CD1c-positive myeloid dendritic cell (primary cell): ENCODE measurements around the gene POMT2.

ENCODE experiments used
- DNase-seq: peaks from one replicate; pipeline ENCODE4 v3.0.0-alpha.2; 2016; ENCODE audit errors: extremely low spot score

POMT2 gene

DNA sequence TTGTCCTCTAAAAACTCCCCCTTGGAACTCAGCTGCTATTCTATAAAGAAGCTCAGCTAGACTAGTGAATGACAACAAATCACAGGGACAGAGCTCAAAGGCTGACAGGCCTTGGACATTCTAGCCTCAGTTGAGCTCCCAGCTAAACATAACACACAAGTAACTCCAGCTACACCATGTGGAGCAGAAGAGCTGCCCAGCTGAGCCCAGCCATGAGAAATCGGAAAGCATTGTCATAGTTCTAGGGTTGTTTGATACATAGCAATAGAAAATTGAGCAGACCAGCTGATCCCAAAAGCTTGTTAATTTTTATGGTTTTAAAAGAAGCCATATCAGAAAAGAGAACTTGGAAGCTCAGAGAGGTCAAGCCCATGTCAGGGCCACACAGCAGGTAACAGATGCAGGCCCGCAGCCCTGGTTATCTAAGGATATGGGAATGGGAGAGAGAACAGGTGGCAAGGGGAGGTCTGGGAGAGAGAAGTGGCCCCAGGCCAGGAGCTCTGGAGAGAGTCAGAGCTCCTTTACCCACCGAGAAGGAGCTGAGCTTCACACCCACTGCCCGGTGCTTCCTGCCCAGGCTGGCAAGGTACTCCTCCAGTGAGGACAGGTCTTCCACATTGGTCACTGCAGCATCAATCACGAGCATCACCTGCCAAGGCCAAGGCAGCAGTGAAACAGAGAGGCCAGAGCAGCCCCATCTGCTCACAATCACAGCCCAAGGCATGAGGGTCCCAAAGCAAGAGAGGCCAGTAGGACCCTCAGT is 52.6 kb downstream of the POMT2 start:
- DNase-seq: no peak

DNA sequence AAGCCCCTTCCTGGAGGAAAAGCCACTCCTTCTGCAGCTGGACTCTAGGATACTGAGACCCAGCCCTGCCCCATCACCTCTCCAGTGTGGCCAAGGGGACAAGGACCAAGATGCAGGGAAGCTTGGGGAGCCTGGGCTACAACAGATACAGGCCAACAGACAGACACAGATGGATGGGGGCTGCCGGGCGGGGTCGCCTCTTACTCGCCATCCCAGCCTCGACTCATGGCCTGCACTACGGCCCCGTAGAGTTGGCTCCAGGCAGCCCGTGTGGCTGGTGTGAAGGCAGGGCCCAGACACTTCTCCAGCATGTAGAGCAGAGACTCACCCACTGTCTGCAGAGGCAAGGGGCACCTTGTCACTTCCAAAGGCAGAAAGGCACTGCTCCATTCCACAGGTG is 54.3 kb downstream of the POMT2 start:
- no peak for DNase-seq

DNA sequence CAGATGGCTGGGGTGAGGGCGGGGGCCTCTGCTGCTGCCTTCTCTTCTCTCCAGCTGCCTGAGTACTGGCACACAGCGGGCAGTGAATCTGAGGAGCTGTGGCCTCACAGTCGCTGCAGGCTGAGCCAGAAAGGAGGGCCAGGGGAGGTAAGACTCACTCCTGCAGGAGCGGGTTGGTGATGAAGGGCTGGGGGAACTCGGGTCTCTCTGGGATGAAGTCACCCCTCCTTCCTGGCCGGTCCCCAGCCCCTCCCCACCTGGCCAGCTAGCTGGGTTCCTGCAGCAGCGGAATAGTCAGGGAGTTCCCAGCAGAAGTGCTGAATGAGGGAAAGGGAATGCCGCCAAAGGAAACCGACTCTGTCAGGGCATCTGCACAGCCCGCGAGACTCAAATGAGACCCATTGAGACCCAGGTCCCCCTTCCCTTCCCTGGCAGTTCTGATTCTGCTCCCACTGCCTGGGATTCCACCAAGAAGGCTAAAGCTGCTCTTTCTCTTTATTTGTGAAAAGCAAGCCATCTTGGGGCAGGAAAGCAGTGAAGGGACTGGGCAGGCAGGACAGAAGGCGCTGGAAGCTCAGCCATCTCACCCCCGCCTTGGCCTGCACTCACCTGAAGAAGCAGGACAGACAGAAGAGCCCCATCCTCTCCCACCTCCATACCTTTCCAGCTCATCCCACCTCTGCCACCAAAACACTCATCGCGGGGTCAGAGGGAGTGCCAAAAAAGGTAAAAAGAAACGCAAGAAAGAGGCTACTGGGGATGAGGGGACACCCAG is 54.9 kb downstream of the POMT2 start:
- DNase-seq: no peak

DNA sequence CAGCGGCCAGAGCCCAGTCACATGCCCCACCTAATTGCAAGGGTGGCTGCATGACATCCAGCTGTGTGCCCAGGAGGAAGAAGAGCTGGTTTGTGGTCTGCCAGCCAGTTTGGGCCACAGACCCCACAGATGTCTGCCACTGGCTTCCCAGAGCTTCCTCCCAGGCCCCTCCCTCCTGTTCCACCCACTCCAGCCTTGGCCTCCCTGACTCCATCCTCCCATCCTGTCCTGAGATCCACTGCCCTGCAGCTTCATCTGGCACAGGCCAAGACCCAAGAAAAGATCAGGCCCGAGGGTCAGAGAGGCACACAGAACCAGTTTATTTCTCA is 55.5 kb downstream of the POMT2 start:
- DNase-seq: no peak

DNA sequence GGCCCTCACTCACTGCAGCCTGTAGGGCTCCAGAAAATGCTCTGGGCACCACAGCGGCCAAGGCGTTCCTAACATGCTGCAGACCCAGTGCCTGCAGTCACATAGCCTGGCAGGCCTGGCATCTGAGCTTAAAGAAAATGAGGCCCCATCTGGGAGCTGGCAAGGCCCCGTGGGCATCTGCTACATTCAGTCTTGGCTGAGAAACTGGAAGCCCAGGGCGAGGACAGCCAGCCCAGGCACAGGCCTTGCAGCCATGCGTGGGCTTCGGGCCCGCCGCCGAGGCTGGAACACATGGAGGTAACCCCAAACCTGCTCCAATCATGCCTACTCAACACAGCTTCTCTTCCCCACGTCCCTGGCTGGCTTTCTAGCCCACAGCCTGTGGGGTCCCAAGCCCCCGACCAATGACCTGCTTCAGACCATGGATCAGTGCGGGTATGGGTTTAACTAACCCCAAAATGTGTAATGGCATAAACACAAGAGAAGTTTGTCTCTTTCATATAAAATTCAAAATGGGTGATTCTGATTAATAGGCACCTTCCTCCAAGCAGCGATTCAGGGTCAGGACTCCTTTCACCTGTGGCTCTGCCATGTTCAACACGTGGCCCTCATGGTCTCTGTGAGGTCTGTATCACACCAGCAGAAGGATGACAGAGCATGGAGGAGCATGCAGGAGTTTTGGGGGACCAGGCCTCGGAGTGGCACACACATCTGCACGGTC is 56.1 kb downstream of the POMT2 start:
- DNase-seq: no peak

DNA sequence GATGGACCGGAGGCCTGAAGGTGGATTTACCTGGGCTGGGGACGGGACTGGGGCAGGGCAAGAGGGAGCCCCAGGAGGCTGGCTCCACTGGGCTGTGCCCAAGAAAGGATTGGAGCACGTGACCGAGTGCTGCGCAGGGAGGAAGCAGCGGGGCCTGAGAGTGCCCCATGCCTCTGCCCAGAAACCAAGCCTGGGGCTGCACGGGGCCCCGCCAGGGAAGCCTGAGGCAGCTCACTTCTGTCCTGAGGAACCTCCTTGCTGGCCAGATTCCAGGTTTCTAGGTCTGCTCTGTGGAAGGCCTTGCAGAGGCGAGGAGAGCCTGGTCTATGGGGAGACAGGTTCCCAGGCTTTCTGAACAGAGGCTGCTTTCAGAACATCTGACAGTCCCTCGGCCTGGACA is 60.1 kb downstream of the POMT2 start:
- DNase-seq: no peak

DNA sequence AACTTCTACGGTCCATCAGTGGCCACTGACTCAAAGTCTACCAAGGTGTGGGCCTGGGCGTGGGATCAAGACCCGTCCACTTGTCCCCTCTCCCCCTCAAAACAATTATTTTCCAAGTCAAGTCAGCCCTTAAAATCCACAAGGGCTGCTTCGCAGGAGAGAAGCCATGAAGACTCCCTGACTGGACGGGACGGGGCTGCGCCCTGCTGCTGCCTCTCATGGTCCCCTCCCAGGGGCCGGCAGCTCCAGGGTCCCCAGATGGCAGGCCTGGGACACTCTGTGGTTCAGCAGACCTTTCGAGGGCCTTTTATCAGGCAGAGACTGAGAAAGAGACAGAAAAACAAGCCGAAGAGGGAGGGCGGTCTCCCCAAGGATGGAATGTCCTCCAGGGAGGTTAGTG is 60.5 kb downstream of the POMT2 start:
- DNase-seq: no peak

DNA sequence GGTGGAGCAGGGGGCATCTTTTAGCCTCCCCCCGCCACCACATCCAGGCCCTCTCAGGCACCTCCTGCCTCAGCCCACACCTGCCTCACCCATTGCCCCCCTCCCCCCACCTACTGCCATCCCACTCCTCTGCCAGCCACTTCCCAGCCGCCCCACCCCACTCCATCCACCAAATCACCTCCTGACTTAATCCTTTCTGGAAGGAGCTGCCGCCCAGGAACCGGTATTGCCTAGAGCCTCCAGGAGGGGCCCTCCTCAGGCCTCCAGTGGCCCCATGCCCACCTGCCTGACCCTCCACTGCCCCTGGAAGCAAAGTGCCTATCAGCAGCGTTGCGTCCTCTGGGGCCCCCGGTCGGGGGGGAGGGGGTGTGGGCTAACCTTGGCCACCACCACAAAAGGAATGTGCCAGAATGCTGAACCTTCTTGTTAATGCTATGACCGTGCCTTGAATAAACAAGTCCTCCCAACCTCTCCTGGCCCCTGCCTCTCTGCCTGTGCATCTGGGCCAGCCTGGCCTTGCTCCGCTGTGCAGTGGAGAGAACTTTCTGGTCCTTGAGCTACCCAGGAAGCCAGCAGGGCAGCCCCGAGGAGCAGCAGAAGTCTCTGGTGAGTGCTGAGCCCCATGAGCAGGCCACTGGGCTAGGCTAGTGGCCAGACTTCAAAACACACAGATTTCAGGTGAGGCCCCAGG is 61.5 kb downstream of the POMT2 start:
- DNase-seq: no peak

DNA sequence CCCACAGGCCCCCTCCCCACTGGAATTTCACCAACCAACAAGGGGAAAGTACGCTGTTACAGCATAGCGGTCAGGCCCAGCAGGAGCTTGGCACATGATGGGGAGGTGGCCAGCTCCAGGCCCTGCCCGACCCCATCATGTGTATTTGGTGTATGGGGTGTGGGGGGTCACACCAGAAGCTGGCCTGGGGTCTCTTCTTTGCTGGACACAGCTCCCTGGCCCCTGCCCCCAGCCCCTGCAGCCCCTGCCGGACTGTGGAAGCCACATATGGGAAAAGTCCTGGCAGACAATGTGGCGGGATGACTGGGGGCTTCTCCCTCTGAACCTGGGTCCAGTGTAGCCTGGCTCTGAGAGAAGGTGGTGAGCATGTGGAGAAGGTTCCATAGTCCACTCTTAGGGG is 62.1 kb downstream of the POMT2 start:
- no peak for DNase-seq

DNA sequence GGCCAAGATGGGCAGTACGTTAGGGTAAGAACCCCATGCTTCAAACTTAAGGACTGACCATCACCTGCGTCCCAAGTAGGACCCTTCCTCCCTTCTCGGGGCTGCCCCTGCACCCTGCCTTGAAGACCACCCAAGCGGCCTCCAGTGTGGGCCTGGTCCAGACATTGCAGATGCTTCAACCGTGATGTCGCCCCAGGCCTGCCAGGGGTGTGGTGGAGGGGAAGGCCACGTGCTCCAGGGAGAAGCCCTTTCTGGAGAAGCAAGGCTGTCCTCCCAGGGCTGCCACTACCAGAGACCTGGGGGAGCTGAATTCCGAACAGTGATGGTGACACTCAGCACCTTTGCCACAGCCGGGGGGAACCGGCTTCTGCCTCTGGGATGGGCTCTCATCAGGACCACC is 63.0 kb downstream of the POMT2 start:
- no peak for DNase-seq

DNA sequence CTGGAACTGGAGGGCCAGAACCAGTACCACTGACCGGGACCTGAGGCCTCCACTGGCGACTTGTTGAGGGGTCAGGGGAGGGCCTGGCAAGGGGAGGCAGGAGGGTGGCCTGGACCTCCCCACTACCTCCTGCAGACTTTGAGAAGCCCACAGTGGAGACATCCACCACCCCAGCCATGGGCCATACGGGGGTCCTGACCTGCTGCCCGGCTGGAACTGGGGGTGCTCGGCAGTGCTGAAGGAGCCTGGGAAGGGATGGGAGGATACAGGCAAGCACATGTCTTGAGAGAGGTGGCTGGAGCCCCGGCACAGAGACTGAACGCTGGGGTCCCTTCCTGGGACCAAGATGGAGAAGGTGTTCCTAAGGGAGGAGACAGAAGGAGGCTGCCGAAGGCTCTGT is 64.0 kb downstream of the POMT2 start:
- DNase-seq: no peak

DNA sequence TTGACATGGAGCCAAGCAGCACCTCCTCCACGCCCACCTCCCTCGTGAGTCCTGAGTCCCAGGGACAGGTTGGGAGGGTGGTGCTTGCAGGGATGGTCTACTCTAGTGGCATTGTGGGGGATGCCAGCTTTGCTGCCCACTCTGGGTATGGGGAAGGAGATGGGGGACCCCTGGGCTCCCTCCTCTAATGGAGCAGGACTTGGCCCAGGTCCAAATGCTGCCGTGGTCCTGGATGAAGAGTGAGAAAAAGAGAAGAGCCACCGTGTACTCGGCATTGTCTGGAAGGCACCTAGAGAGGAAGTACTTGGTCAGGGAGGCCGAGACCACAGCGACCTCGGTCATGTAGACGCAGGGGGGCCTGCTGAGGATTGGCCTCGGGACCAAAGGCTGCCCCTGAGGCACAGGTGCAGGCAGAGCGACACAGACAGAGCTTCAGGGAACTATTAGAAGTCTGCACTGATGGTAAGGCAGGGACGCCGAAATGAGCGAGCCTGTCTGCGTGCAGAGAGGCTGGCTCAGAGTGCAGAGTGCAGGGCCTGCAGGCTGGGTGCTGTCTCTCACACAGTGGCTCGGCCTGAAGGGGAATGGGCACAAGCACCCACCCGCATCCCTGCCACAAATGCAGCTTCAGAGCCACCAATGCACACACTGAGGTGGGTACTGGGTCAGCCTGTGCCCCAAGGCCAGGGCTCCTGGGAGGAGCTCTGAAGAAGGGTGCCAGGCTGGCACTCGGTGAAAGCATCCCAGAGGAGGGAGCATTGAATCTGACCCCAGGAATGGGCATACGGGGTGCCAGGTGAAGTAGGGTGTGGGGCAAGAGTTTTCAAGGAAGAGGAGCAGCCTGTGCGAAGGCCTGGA is 67.1 kb downstream of the POMT2 start:
- DNase-seq: no peak

DNA sequence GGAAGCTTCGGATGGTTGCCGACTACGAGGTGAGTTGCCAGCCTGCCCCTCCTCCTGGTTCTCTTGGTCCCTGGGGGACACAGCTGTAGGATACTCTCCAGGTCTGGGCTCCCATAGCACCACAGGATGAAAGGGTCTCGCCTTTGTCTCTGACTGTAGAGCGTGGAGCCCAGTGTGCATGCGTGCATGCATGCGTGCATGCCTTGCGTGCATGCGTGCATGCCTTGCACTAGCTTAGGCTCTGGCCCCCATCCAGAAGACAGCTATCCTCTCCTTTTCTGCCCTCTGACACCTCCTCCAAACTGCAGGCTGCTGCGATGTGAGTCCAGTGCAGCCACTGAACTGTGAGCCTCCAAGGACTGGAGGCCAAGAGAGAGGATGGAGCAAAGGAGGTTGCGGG is 68.8 kb downstream of the POMT2 start:
- no peak for DNase-seq

DNA sequence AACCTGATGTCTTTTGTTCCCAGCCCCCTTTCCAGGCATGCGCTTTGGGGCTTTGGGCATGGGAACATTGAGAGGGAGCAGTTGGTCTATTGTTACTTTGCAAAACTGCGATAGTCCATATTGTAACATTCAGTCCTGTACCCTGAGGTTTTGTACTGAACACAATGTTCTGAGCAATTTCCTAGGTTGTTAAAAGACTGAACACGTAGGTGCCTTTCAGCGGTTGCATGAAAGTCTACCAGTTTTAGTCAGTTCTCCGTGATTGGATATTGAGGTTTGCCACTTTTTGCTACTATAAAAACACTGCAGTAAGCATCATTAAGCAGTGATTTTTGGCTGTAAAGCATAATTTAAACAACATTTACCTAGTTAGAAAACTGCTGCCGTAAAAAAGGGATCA is 69.8 kb downstream of the POMT2 start:
- no peak for DNase-seq

DNA sequence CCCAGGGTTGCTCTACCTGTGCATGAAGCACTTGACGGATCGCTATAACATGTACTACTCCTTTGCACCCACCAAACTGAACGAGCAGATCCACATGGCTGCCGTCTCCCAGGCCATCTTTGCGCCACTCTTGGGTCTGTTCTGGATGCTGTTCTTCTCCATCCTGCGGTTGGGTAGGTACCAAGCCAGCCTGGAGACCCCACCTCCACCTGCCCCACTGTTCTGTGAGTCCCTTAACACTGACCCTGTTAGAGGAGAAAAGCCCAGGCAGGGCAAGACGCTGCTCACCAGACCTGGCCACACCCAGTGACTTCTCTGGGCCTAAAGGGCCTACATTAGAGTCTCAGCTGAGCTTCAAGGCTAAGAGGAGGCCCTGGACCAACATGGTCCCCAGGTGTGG is 71.4 kb downstream of the POMT2 start:
- DNase-seq: no peak

DNA sequence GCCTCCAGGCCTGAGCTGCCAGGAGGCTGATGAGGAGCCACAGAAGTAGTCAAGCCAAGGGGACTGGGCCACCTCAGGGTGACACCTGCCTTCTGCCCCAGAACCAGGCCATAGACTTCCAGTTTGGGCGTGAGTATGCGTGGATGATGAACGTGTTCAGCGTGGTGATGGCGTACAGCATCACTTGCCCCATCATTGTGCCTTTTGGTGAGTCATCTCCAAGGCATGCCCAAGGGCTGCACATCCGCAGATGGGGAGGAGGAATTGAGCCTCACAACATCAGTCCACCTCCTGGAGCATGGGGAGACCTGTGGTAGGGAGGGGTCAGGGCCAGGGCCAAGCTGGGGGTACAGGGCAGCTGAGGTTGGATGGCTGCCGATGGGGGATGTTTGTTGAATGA is 72.0 kb downstream of the POMT2 start:
- no peak for DNase-seq

DNA sequence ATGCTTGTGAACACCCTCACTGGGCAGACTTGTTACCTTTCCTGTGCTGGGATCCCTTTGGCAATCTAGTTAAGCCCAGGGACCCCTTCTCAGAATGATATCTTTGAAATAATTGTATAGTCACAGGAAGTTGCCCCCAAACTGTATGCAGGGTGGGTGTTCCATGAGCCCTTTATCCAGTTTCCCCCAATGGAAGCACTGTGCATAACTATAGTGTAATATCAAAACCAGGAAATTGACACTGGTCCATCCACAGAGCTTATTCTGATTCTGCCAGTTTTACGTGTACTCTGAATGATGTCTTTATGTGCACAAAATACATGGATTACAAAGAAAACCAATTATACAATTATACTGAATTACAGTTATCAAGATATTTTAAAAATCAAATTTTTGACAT is 73.9 kb downstream of the POMT2 start:
- DNase-seq: no peak

DNA sequence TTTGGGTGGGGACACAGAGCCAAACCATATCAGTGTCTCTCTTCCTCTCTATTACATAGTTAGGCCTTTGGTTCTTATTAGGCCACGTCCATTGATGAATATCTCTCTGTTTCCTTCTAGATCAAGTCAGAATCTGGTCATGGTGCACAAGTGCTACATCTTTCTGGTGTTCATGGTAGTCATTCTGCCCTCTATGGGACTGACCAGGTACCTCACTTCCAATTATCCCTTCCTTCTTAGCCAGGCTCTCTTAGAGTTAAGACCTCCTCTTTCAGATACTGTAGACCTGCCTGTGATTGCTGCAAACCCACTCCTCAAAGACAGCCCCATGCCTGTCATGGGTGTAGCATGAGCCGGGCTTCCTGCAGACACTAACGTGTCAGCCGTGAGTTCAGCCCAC is 74.9 kb downstream of the POMT2 start:
- DNase-seq: no peak

DNA sequence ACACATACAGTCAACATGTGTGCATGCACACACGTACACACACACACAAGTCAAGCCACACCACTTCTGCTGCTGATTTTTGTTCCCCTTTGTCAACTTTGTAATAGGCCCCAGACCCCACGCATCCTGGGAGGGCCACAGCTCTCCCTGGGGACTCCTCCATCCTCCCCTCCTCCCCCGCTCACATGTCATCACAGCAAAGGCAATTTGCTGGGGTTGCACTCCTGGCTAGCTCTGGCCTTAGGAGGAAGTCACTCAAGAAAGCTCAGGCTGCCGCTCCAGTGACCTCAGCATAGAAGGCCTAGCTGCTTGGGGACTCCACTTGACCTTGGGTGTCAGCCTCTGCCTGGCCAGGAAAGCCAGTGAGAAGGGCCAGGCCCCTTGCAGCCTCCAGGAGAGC is 76.8 kb downstream of the POMT2 start:
- peak; percentile 2 for DNase-seq

DNA sequence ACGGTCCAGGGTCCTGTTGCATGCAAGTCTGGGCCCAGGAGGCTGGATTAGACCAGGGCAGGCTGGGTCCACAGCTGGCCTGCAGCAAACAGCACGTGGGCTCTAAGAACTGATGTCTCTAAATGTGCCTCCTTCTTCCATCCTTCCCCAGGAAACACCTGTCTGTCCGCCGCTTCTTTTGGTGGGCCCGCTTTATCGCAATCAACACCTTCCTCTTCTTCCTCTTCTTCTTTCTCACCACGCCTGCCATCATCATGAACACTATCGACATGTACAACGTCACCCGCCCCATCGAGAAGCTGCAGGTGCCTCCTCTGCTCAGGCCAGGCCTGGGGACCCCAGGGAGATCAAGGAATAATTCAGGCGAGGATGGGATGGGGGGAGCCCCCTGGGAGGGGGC is 77.9 kb downstream of the POMT2 start:
- no peak for DNase-seq

DNA sequence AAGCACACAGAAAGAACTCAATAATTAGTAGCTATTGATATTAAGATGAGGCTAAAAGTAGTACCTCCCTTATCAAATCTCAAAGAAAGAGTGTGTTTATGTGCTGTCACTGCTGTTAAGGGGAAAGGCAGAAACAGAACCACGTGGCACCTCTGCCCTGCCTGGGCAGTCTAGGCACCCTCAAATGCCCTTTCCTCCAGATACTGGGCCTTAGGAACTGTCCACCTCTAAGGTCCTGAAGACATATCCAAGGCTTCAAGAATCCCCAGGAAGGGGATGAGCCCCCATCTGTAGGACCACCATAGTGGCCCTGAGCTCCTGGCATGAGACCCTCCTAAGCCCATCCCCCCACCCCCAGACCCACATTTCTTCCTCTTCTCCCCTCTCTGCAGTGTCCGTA is 78.7 kb downstream of the POMT2 start:
- no peak for DNase-seq
